Measurements from ENCODE around the gene PRR7.

PRR7 gene

DNA sequence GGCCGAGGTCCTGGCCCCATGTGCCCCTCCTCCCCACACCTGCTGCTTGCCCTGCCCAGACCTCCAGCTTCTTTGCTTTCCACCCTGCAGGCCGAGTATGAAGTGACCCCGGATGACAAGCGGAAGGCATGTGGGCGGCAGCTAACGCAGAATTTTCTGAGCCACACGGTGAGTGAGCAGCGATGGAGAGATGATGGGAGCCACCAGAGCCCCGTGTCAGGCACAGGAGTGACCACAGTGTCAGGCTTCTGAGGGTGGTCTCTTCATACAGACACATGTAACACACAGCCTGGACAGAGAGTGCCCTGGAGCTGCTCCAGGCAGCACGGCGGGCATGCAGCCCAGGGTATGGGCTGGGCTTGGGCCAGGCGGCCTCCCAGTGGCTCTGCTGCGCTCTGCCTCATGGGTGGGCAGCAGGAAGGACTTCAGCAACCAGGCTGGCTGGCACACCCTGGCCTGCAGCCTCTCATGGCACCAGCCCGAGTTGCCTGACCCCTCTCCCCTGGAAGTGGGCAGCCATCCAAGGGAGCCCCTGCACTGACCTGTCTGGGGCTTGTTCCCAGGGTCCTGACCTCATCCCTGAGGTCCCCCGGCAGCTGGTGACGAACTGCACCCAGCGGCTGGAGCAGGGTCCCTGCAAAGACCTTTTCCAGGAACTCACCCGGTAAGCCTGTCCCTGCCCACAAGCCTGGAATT, 14.3 kb upstream of the PRR7 start:
- no peak for DNase-seq (ENCODE audit: low spot score)
- TF ChIP-seq, protein P1, sequence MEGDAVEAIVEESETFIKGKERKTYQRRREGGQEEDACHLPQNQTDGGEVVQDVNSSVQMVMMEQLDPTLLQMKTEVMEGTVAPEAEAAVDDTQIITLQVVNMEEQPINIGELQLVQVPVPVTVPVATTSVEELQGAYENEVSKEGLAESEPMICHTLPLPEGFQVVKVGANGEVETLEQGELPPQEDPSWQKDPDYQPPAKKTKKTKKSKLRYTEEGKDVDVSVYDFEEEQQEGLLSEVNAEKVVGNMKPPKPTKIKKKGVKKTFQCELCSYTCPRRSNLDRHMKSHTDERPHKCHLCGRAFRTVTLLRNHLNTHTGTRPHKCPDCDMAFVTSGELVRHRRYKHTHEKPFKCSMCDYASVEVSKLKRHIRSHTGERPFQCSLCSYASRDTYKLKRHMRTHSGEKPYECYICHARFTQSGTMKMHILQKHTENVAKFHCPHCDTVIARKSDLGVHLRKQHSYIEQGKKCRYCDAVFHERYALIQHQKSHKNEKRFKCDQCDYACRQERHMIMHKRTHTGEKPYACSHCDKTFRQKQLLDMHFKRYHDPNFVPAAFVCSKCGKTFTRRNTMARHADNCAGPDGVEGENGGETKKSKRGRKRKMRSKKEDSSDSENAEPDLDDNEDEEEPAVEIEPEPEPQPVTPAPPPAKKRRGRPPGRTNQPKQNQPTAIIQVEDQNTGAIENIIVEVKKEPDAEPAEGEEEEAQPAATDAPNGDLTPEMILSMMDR (IDR thresholded peaks at IDR 0.05; ENCODE audit: extremely low read depth, insufficient read depth, missing control alignments), result no peak
- in situ Hi-C loops (cut with MboI; ENCODE audit: low pct_unique_long_range_greater_than_20kb, low sequenced_read_pairs, unreplicated experiment), result no loop called here

DNA sequence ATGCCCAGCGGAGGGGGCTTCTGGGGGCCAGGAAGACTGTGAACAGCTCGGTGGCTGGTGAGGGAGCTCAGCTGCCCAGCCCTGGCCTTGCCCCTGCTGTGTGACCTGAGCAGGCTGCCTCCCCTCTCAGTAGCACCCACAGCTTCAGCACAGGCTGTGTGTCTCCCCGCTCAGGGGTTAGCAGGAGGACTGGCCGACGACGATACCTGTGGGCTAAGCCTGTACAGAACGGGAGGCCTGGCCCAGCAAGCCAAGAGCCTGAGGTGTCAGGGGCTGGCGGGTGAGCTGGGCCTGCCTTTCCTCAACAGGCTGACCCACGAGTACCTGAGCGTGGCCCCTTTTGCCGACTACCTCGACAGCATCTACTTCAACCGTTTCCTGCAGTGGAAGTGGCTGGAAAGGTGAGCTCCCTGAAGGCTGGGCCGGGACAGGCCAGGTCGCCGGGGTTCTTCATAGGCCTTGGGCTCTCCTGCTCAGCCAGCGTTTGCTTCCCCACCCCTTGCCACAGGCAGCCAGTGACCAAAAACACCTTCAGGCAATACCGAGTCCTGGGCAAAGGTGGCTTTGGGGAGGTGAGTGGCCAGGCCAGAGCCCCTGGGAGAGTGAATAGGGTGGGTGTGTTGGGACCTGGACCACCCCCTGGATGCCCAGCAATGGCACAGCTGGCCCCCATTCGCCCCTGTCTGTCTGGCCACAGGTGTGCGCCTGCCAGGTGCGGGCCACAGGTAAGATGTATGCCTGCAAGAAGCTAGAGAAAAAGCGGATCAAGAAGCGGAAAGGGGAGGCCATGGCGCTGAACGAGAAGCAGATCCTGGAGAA, 13.6 kb upstream of the PRR7 start:
- no peak for DNase-seq (ENCODE audit: low spot score)
- TF ChIP-seq, protein P1 (IDR thresholded peaks at IDR 0.05; ENCODE audit: extremely low read depth, insufficient read depth, missing control alignments), result no peak
- in situ Hi-C loops (cut with MboI; ENCODE audit: low pct_unique_long_range_greater_than_20kb, low sequenced_read_pairs, unreplicated experiment), result no loop called here

DNA sequence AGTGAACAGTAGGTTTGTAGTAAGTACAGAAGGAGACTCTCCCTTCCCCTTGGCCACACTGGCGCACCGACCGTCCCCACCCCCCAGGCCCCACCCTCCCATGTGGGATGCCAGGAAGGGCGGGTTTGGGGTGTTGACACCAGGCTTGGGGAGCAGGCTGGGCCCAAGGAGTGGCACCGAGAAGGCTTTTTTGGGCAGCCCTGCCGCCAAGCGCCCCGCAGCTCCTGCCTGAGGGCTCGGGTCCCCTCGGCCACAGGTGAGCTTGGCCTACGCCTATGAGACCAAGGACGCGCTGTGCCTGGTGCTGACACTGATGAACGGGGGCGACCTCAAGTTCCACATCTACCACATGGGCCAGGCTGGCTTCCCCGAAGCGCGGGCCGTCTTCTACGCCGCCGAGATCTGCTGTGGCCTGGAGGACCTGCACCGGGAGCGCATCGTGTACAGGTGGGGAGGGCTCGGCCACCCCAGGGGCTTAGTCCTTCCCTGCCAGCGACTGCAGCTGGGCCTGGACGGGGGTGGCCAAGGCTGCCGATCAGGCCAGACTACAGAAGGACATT, 12.9 kb upstream of the PRR7 start:
- TF ChIP-seq, protein P1 (IDR thresholded peaks at IDR 0.05; ENCODE audit: extremely low read depth, insufficient read depth, missing control alignments), result no peak
- no peak for DNase-seq (ENCODE audit: low spot score)
- in situ Hi-C loops (cut with MboI; ENCODE audit: low pct_unique_long_range_greater_than_20kb, low sequenced_read_pairs, unreplicated experiment), result no loop called here

DNA sequence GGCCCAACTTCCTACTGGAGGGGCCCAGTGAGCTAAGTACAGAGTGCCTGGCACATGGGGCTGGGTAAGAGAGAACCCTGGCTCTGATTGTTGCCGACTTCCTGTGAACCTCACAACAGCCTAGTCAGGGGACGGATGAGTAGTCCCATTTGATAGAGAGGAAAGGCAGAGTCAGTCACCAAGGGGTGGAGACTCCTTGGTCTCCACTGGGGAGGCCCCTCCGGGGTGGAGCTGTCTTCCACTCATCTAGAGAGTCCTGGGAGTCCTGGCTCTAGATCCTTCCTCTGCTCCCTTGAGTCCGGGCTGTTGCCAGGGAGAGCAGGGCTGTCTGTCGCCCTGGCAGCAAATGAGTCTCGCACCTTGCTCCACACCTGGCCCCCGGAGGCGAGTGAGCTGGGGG, 12.2 kb upstream of the PRR7 start:
- in situ Hi-C loops (cut with MboI; ENCODE audit: low pct_unique_long_range_greater_than_20kb, low sequenced_read_pairs, unreplicated experiment), result no loop called here
- TF ChIP-seq, protein P1 (IDR thresholded peaks at IDR 0.05; ENCODE audit: extremely low read depth, insufficient read depth, missing control alignments), result no peak
- no peak for DNase-seq (ENCODE audit: low spot score)

DNA sequence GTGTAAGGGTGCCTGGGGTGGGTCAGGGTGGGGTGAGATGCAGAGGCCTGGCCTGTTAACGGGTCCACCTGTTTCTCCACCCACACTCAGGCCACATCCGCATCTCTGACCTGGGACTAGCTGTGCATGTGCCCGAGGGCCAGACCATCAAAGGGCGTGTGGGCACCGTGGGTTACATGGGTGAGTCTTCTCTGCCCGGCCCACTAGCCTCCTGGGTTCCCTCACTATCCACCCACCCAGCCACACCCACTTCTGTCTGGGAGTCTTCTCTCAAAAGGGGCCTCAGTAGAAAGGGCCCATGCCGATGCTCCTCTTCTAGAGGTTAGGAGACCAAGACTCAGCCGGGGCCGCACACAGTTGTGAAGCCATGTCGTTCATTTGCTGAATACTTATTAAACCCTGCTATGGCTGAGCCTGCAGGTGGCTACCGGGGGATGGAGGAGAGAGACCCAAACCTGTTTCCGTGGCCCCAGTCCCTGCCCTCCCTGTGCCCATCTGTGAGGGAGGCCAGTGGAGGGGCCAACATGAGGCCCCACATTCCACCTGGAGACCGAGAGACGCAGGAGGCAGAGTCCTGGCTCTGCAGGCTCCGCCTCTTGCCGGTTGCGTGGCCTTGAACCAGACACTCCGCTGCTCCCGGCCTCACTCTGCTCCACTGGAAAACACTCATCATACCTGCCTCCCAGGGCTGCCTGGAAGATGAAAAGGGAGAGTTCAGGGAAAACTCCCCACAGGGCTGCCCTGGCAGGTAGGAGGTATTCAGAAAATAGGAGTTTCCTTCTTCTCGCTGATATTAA, 11.5 kb upstream of the PRR7 start:
- no peak for DNase-seq (ENCODE audit: low spot score)
- TF ChIP-seq, protein P1 (IDR thresholded peaks at IDR 0.05; ENCODE audit: extremely low read depth, insufficient read depth, missing control alignments), result no peak
- in situ Hi-C loops (cut with MboI; ENCODE audit: low pct_unique_long_range_greater_than_20kb, low sequenced_read_pairs, unreplicated experiment), result no loop called here

DNA sequence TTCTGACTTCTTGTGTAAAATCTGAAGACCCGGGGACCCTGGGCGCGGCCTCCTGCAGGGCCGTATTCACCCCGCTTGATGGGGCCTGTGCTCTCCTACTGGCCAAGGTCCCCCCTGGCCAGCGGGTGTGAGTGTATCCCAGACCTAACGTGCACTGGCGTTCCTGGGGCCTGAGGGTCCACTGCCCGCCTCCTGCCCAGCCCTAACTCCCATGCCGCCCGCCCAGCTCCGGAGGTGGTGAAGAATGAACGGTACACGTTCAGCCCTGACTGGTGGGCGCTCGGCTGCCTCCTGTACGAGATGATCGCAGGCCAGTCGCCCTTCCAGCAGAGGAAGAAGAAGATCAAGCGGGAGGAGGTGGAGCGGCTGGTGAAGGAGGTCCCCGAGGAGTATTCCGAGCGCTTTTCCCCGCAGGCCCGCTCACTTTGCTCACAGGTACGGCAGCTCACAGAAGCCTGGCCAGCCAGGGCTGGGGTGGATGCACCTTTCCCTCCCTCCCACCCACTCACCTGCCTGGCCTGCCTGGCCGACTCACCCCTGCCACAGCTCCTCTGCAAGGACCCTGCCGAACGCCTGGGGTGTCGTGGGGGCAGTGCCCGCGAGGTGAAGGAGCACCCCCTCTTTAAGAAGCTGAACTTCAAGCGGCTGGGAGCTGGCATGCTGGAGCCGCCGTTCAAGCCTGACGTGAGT, 10.6 kb upstream of the PRR7 start:
- TF ChIP-seq, protein P1 (IDR thresholded peaks at IDR 0.05; ENCODE audit: extremely low read depth, insufficient read depth, missing control alignments), result no peak
- in situ Hi-C loops (cut with MboI; ENCODE audit: low pct_unique_long_range_greater_than_20kb, low sequenced_read_pairs, unreplicated experiment), result no loop called here
- no peak for DNase-seq (ENCODE audit: low spot score)

Data from GM13977 (cell line).